Myocyte (in vitro differentiated cells): Measurements from ENCODE around the gene HDHD3. TPM values are rescaled to one million over a fixed set of nuclear protein-coding genes. Genes with fewer than 3 reads are reported as not detected.
"Not testable (repeated sequence)": the region's sequence is repeated elsewhere in the genome, so short reads cannot be mapped to it uniquely, and the experiment has no call there.

Experiments used
- DNase-seq: peaks from one replicate; pipeline ENCODE4 v3.0.0-alpha.2; 2012; ENCODE audit warnings: low read depth
- total RNA-seq: library from RNA; depleted of rRNA; stranded (reverse); fragments of >200 nt; gene quantifications from 2 replicates; pipeline ENCODE4 v1.2.3, GENCODE V29; 2014

The HDHD3 gene
- total RNA-seq, 1 donor from 2014 or later = 9.1 TPM

DNA sequence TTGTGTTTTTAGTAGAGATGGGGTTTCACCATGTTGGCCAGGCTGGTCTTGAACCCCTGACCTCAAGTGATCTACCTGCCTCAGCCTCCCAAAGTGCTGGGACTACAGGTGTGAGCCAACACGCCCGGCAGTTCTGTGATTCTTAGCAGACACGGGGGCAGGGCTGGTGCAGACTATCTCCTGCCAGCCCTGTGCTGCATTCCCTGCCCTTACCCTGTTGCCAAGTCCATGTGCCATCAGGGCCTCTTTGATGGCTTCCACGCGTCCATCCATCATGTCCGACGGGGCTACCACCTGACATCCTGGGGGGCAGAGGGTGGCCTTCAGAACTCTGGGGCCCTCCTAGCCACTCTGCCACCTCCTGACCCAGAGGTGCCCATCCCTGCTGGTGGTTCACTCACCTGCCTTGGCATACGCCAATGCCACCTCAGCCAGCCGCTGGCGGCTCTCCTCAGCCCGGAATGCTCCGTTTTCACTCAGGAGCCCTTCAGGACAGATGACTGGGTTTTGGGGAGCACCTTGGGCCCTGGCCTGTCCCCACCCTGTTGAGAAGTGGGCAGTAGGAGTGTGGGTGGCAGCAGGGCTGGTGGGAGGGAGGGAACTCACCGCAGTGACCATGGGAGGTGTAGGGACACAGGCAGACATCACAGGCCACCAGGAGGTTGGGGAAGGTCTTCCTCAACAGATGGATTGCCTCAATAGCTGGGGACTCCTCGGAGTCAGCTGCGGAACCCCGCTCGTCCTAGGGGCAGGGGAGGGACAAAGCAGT lies 13.6 kb upstream of the HDHD3 start:
- no peak for DNase-seq

DNA sequence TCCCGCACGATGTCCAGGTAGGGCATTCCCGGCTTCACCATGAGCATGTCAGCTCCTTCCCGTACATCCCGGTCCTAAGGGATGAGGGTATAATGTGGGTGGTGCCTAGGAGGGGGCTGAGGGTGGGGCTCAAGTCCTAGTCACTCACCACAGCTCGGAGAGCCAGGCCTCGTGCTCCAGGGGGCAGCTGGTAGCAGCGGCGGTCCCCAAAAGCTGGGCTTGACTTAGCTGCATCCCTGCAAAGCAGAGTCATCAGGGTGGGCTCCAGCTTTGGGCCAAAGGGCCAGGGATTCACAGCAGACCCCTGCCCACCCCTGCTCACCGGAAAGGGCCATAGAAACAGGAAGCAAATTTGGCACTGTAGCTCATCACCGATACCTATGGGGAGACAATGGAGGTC lies 12.7 kb upstream of the HDHD3 start:
- no peak for DNase-seq

DNA sequence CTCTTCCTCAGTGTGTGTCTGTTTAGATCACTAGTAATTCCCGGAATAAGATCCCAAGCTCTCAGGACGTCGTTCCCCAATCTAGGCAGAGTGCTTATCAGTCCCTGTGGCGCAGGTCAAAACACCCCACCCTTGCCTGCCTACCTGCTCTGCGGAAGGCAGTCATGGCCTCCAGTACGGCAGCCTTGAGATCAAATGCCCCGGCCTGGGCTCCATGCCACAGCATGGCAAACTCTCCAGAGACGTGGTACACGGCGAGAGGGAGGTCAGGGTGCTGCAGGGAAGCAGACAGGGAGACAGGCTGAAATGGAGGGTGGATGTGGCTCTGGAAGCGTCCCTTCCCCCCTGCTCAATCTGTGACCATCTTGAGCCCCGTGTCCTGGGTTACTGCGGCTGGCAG lies 12.0 kb upstream of the HDHD3 start:
- no peak for DNase-seq

DNA sequence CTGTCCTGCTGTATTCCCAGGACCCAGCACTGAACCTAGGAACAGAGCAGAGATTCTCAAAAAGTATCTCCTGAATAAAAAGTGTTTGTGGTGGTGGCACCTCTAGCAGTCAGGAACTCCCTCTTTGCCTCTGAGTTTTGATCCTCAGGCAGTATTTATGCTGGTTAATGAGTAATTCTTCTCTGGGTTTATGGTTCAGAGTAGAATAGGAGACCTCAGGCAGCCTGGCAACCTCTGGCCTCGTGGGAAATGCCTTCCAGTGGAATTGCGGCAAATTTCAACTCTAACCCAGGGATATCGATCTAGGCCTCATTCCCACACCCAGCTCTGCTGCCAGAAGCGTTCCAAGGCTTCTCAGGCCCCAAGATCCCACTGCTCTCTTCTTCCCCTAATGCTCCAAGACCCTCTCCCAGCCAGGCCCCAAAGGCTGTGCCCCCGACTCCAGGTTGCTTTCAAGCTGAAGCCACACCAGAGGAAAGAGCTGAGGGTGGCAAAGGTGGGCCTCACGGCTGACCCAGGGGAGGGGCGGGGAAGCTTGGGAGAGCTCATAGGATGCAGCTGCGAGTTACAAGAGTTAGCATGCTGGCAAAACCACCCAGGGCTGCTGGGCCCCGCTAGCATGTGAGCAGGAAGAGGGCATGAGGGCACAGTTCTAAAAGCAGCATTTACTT lies 10.9 kb upstream of the HDHD3 start:
- no peak for DNase-seq

DNA sequence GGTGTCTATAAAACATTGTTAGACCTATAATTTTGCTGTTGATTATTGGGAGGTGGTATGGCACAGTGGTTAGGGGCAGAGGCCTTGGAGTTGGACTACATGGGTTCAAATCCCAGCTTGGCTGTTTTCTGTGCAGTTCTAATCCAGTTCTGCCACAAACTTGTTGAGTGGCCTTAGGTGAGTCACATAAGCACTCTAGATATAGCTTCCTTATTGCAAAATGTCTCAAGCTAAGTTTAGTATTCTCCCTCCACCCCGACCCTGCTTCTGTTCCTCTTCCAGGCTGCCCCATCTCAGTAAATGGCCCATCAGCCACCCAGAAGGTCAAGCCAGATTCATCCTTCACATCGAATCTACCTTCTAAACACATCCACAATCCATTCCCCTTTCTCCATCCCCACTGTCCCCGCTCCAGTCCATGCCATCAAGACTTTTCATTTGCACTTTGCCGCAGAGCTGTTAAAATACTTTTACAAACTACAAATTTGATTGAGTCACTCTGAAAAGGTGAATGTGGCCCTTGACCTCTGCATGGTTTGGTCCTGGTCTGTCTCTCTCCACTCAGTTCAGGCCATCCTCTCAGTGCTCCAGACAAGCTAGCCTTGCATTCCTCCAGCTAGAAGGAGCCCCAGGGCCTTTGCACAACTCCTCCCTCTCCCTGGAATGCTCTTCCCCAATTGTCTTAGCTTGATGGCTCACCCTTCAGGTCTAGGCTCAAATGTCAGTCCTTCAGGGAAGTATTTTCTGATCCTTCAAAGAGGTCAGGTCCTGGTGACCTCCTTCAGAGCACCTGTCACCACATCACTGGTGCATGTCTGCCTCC lies 10.0 kb upstream of the HDHD3 start:
- no peak for DNase-seq

DNA sequence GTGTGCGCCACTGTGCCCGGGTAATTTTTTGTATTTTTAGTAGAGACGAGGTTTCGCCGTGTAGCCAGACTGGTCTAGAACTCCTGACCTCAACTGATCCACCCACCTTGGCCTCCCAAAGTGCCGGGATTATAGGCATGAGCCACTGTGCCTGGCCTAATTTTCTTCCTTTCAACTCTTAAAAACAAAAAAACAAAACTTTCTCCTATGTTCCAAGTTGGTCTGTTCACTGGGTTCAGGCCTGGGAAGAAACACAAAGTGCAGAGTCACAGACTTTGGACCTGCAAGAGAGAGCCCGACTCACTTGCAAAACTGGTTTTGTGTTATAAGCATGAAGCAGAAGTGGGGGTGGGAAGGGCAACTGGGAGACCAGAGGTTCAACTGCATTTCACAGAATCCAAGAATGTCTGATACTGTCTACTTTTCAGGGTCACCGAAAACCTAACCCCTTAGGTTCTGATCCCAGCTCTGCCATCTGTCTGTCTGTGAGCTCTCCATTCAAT lies 5.2 kb upstream of the HDHD3 start:
- DNase-seq = no peak

DNA sequence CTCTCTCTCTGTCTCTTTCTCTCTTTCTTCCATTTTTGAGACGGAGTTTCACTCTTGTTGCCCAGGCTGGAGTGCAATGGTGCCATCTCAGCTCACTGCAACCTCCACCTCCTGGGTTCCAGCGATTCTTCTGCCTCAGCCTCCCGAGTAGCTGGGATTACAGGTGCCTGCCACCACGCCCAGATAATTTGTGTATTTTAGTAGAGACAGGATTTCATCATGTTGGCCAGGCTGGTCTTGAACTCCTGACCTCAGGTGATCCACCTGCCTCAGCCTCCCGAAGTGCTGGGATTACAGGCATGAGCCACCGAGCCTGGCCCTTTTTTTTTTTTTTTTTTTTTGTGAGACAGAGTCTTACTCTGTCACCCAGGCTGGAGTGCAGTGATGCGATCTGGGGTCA lies 4.7 kb upstream of the HDHD3 start:
- not testable (repeated sequence) for DNase-seq

DNA sequence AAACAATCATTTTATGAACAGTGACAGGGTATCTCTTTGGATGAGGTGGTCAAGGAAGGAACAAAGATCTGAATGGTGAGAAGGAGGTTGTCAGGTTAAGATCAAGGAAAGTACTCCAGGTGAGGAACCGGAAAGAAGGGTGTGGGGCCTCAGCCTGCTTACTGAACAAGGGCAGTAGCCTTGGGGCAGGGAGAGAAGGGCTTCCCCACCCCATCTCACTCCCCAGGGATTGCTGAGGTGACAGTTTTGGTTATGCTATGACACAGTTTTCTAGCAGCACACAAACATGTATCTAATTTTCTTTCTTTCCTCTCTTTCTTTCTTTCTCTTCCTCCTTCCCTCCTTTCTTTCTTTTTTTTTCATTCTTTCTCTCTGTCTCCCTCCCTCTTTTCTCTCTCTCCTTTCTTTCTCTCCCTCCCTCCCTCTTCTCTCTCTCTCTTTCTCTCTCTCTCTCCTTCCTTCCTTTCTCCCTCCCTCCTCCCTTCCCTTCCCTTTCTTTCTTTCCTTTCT lies 4.1 kb upstream of the HDHD3 start:
- DNase-seq = no peak

DNA sequence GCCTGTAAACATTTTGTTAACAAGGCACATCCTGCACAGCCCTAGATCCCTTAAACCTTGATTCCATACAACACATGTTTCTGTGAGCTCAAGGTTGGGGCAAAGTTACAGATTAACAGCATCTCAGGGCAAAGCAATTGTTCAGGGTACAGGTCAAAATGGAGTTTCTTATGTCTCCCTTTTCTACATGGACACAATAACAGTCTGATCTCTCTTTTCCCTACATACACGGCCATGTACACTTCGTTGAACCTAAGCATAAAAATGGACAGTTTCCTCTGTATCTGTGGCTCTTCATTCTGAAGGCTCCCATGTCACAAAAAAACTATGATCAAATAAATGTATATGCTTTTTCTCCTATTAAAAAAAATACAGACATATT lies 3.0 kb upstream of the HDHD3 start:
- DNase-seq = not testable (repeated sequence)

DNA sequence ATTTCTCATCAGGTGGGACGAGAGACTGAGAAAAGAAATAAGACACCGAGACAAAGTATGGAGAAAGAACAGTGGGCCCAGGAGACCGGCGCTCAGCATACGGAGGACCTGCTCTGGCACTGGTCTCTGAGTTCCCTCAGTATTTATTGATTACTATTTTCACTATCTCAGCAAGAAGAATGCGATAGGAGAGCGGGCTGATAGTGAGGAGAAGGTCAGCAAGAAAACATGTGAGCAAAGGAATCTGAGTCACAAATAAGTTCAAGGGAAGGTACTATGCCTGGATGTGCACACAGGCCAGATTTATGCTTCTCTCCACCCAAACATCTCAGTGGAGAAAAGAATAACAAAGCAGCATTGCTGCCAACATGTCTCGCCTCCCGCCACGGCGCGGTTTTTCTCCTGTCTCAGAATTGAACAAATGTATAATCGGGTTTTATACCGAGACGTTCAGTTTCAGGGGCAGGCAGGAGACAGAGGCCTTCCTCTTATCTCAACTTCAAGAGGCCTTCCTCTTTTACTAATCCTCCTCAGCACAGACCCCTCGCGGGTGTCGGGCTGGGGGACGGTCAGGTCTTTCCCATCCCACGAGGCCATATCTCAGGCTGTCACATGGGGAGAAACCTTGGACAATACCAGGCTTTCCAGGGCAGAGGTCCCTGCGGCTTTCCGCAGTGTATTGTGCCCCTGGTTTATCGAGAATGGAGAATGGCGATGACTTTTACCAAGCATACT lies 2.5 kb upstream of the HDHD3 start:
- DNase-seq = not testable (repeated sequence)

DNA sequence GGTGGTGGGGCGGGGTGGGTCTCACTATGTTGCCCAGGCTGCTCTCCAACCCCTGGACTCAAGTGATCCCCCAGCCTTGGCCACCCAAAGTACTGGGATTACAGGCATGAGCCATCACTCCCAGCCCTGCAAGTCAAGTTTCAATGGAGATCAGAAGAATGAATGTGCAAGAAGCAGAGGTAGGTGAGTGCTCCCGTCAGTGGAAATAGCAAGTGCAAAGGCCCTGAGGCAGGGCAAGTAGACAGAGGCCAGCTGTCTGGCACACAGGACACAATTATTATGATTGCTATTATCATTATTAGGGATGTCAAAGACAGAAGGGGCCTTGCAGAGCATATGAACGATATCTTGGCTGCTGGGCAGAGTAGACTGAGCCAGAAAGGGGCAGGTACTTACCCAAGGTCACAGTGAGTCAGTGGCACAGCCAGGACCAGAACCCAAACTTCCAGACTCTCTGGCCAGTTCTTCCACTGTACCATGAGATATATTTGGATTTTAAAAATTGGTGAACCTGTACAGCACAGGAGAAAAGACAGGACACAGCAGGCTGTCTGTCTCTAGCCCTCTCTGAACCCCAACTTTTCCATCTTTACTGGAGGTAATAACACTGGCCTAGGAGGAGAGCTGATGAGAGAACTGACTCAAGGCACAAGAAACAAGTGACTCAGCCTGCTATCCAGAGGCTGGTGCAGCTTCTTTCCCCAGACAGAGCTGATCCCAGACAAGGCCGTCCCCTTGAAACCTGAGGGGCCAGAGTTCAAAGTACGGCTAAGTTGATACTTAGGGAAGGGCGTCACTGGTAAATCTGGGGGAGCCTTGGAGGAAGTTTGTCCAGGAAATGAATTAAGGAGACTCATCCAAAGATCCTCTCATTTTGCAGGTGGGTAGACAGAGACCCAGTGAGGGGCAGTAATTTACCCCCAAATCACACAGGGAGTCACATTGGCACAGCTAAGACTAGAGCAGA lies 1.4 kb downstream of the HDHD3 start:
- no peak for DNase-seq

DNA sequence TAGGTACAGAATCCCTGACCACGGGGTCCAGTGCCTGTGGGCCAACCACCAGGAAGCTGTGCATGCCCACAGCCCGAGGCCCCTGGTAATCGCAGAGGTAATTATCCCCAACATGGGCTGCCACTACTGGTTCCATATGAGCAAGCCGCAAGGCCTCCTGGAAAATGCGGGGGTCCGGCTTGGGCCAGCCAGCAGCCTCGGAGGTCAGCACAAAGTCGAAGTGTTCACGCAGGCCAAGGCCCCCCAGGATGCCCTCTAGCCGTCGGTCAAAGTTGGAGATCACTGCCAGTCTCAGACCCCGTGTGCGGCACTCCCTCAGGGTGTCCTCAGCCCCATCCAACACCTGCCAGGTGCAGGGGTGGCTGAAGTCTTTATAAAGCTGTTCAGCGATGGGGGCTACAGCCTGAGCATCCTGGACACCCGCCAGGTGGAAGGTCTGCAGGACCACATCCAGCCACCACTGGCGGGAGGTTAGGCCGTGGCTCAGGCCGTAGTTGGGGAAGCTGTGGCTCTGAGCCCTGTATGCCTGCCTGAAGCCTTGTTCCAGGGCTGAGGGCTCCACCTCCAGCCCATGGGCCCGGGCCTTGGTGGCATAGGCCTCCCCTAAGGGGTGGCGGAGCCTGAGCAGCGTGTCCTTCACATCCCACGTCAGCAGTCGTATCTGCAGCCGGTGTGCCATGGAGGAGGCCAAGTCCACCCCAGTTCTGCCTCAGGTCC lies 3.0 kb downstream of the HDHD3 start:
- no peak for DNase-seq

DNA sequence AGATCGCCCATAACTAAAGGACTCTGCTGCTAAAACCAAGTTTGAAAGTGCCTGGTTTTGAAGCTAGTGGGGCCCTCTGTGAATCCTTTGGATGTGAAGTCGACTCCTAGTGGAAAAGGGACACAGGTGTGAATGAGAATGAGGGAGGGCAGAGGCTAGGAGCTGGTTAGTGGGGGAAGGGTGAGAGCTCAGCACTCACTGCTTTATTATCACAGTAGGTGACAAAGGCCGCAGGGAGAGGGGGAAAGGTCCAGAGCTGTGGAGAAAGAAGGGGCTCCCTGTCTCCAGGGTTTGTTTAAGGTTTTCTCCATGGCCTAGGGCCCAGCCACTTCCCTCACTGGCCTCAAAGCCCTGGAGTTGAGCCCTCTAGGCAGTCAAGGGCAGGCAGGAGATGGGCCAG lies 3.5 kb downstream of the HDHD3 start:
- DNase-seq = no peak

DNA sequence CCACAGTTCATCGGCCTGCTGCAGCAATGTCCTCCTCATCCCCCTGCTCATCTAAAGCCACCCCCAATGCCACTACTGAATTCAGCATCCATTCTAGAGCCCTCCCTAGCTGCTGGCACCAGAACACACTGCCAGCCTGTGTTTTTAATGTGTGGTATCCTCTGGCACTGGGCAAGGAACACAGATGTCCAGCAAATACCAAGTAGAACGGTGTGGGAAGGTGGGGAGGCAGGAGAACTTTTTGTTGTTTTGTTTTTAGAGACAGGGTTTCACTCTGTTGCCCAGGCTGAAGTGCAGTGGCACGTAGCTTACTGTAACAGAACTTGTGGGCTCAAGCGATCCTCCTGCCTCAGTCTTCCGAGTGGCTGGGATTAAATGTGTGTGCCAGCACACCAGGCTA lies 4.7 kb downstream of the HDHD3 start:
- no peak for DNase-seq

DNA sequence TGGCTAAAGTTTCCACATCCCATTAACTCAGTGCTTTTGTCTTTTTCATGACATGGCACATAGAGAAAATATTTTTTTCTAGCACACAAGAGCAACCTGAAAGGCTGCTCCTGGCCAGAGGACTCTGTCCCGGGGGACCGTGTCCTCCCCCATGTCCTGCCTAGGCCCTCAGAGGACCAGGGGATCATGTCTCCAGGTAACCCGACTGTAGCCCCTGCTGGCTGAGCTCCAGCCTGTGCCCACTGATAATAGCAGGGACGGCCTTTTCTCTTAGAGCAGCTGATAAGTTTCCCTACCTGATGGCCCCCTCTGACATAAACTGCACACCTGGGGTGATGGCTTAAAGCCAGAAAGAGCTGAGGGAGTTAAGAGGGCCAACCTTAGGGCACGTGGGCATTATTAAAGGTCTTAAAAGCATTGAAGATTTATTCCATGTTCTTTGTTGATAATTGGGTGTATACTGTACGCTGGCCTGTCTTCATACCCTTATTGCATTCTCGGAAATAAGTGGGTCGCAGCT lies 5.9 kb downstream of the HDHD3 start:
- no peak for DNase-seq

DNA sequence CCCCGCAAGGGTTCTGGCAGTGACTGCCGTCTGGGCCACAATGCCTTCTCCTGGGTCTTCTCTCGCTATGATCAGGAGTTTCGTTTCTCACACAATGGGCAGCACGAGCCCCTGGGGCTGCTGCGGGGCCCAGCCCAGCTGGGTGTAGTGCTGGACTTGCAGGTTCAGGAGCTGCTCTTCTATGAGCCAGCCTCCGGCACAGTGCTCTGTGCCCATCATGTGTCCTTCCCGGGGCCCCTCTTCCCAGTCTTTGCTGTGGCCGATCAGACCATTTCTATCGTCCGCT lies 7.0 kb downstream of the HDHD3 start:
- no peak for DNase-seq

DNA sequence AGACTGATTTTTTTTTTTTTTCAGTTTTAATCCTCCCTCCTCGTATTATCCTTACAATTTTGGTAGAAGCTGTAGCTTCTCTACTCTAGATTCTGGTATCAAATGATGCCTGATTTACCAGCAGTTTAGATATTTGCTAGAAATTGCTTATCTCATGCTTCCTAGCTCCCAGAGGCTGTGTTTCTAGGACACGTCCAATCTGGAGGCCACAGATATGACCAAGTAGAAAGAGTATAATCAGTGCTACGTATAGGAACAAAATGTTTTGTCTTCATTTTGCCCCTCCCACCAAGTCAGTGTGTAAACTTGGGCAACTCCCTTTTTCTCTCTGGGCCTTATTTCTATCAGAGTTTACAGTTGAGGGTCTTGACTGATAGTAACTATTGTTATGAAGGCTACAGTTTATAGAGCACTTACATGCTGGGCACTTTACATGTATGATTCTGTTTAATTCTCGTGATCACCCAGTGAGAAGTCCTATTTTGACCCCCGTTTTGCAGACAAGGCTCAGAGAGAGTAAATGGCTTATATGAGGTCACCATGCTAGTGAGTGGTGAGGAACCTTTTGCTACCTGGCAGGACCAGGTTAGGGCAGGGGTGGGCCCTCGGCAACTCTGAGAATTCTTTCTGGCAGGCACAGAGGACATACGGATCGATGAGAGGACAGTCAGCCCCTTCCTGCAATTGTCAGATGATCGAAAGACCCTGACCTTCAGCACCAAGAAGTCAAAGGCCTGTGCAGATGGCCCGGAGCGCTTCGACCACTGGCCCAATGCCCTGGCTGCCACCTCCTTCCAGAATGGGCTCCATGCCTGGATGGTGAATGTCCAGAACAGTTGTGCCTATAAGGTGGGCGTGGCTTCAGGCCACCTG lies 7.6 kb downstream of the HDHD3 start:
- peak; percentile 58 for DNase-seq

DNA sequence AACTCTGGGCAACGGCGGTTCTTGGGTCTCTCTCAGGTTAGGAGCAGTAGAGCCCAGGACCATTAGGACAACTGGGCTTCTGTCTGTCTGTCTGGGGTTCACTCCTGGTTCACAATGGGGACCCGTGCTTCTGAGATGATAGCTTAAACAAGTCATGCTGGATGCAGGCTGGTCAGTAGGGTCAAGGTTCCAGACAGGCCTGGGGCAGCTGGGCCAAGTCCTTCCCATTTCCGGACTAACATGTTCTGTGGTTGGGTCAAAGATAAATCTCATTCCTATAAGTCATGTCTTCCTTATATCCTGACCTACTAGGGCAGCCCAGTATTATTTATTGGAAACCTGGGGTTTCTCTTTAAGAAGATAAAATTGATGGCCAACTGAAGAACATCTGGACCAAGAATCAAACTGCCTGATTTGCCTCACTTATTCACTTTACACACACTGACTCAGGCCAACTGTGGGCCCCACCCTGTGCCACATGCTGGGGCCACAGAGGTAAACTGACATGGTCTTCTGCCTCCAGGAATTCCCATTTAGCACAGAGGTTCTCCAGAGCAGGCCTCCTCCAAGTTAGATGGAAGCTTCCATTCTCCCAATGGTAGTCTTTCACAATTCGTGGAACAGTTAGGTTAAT lies 8.3 kb downstream of the HDHD3 start:
- DNase-seq = no peak
